SK-N-SH (cell line): ENCODE measurements around the gene CREB3L1. TPM values are rescaled to one million over a fixed set of nuclear protein-coding genes. Genes with fewer than 3 reads are reported as not detected.

ENCODE experiments used
- CTCF ChIA-PET: fragments of 300-600, 350-600 bp; formaldehyde crosslinking; extraction: SDS; loops from one replicate; lab custom pipeline; 2021; lab: Yijun Ruan, JAX
- POLR2A ChIA-PET: fragments of 350-600 bp; sonication (Branson Sonifier 250); formaldehyde crosslinking; extraction: SDS; loops from one replicate; lab custom pipeline; 2020; ENCODE audit warnings: antibody characterized with exemption, inconsistent platforms; lab: Yijun Ruan, JAX
- DNase-seq: peaks from one replicate; pipeline ENCODE4 v3.0.0; 2012
- H2AFZ ChIP-seq: fragments of 200-600 bp; sonication (generic); 2 replicates; pipeline ENCODE4 v1.8.1; 2016; ENCODE audit warnings: antibody characterized with exemption, mild to moderate bottlenecking, low read depth
- H3F3A ChIP-seq: fragments of 200-600 bp; sonication (generic); replicated peaks from 2 replicates; pipeline ENCODE3; 2016; ENCODE audit warnings: antibody characterized with exemption, mild to moderate bottlenecking; ENCODE audit not compliant: insufficient read depth
- H3K27ac ChIP-seq, 2 experiments: fragments of 200-500 bp in 1 of 2; fragments of 200-600 bp in 1 of 2; sonication (Bioruptor generic) in 1 of 2; sonication (generic), shearing (Covaris generic) in 1 of 2; 2 replicates each; pipeline versions ENCODE4 v1.5.1 to v1.6.1; 2014 to 2016; ENCODE audit warnings: low read depth in 2 of 2, inconsistent platforms in 1 of 2, low read length in 1 of 2, mild to moderate bottlenecking in 1 of 2, mixed read lengths in 1 of 2
- H3K27me3 ChIP-seq: fragments of 200-600 bp; sonication (generic), shearing (Covaris generic); 2 replicates; pipeline ENCODE4 v1.6.1; 2016; ENCODE audit warnings: mixed run types; ENCODE audit not compliant: insufficient read depth
- H3K36me3 ChIP-seq, 2 experiments: fragments of 200-500 bp in 1 of 2; fragments of 200-600 bp in 1 of 2; sonication (Bioruptor generic) in 1 of 2; sonication (generic) in 1 of 2; replicated peaks in 1 of 2; 2 replicates each; pipeline versions ENCODE3 to v1.5.1; 2014 to 2016; ENCODE audit warnings: low read length in 1 of 2, mild to moderate bottlenecking in 1 of 2; ENCODE audit not compliant: insufficient read depth in 2 of 2, control insufficient read depth in 1 of 2
- H3K4me1 ChIP-seq, 2 experiments: fragments of 200-500 bp in 1 of 2; fragments of 200-600 bp in 1 of 2; sonication (Bioruptor generic) in 1 of 2; sonication (generic), shearing (Covaris generic) in 1 of 2; 2 replicates each; pipeline versions ENCODE4 v1.5.1 to v1.6.1; 2014 to 2016; ENCODE audit warnings: low read depth in 1 of 2, low read length in 1 of 2, mixed run types in 1 of 2; ENCODE audit not compliant: insufficient read depth in 2 of 2, control insufficient read depth in 1 of 2
- H3K4me2 ChIP-seq: fragments of 200-600 bp; sonication (generic), shearing (Covaris generic); 2 replicates; pipeline ENCODE4 v1.6.1; 2017; ENCODE audit warnings: mixed run types
- H3K4me3 ChIP-seq, 2 experiments: fragments of 200-500 bp in 1 of 2; fragments of 200-600 bp in 1 of 2; sonication (Bioruptor generic) in 1 of 2; sonication (generic), shearing (Covaris generic) in 1 of 2; 2 replicates each; pipeline versions ENCODE4 v1.5.1 to v1.8.1; 2014 to 2016; ENCODE audit warnings: low read depth in 2 of 2, inconsistent platforms in 1 of 2, low read length in 1 of 2, mild to moderate bottlenecking in 1 of 2, mixed read lengths in 1 of 2, moderate library complexity in 1 of 2
- H3K79me2 ChIP-seq: fragments of 200-600 bp; sonication (generic); 2 replicates; pipeline ENCODE4 v1.8.1; 2017; ENCODE audit warnings: mild to moderate bottlenecking; ENCODE audit not compliant: insufficient read depth
- H3K9ac ChIP-seq: fragments of 200-600 bp; sonication (generic); 2 replicates; pipeline ENCODE4 v1.6.1; 2017; ENCODE audit warnings: mixed run types
- H3K9me2 ChIP-seq: fragments of 200-600 bp; sonication (generic); 2 replicates; pipeline ENCODE4 v1.6.1; 2017; ENCODE audit warnings: mixed run types
- H3K9me3 ChIP-seq: fragments of 200-600 bp; sonication (generic); 2 replicates; pipeline ENCODE4 v1.6.1; 2017; ENCODE audit warnings: mixed run types, mild to moderate bottlenecking, moderate library complexity
- H4K20me1 ChIP-seq: fragments of 200-600 bp; sonication (generic); 2 replicates; pipeline ENCODE4 v1.6.1; 2017; ENCODE audit warnings: mild to moderate bottlenecking, mixed run types; ENCODE audit not compliant: insufficient read depth
- CHD2 ChIP-seq: fragments of 150-350 bp; IDR thresholded peaks from 2 replicates; pipeline ENCODE4 v1.6.1; 2018; ENCODE audit warnings: low read length; ENCODE audit not compliant: partially characterized antibody
- CTCF ChIP-seq: fragments of 200-600 bp; sonication (generic); IDR thresholded peaks from 2 replicates; pipeline ENCODE4 v1.6.1; 2017; ENCODE audit warnings: antibody characterized with exemption, mild to moderate bottlenecking, moderate library complexity
- ELF1 ChIP-seq: IDR thresholded peaks from 2 replicates; pipeline ENCODE4 v1.4.0; 2012
- EP300 ChIP-seq, 2 experiments: IDR thresholded peaks; 2 replicates each; pipeline versions ENCODE4 v1.4.0 to v1.6.1; 2012; ENCODE audit warnings: borderline replicate concordance in 1 of 2, low read depth in 1 of 2, low read length in 1 of 2
- EZH2phosphoT487 ChIP-seq: fragments of 200-600 bp; sonication (generic); IDR thresholded peaks from 2 replicates; pipeline ENCODE4 v1.6.1; 2017; ENCODE audit warnings: low read depth, mixed run types, mild to moderate bottlenecking, antibody characterized with exemption, moderate library complexity, borderline replicate concordance
- FOSL2 ChIP-seq: IDR thresholded peaks from 2 replicates; pipeline ENCODE4 v1.4.0; 2012; ENCODE audit warnings: low read depth, mild to moderate bottlenecking, moderate library complexity, borderline replicate concordance
- IRF3 ChIP-seq: fragments of 150-350 bp; IDR thresholded peaks from 2 replicates; pipeline ENCODE4 v1.6.1; 2016; ENCODE audit warnings: mild to moderate bottlenecking, low read depth, low read length
- JUND ChIP-seq: IDR thresholded peaks from 2 replicates; pipeline ENCODE4 v1.4.0; 2012
- MAX ChIP-seq: IDR thresholded peaks from 2 replicates; pipeline ENCODE4 v1.4.0; 2012; ENCODE audit warnings: low read depth
- NRF1 ChIP-seq: IDR thresholded peaks from 2 replicates; pipeline ENCODE4 v1.6.1; 2012; ENCODE audit warnings: low read depth, mild to moderate bottlenecking, low read length
- PBX3 ChIP-seq: IDR thresholded peaks from 2 replicates; pipeline ENCODE4; 2012
- POLR2AphosphoS5 ChIP-seq: IDR thresholded peaks from 2 replicates; pipeline ENCODE4 v1.6.1; 2012; ENCODE audit warnings: low read depth, low read length
- RAD21 ChIP-seq: IDR thresholded peaks from 2 replicates; pipeline ENCODE4 v1.6.1; 2012; ENCODE audit warnings: mild to moderate bottlenecking, low read length
- RFX5 ChIP-seq: IDR thresholded peaks from 2 replicates; pipeline ENCODE4 v1.6.1; 2012; ENCODE audit warnings: mild to moderate bottlenecking, improper control_type of control experiment, low read length
- RXRA ChIP-seq: IDR thresholded peaks from 2 replicates; pipeline ENCODE4 v1.4.0; 2012; ENCODE audit warnings: low read depth, mild to moderate bottlenecking, borderline replicate concordance
- SIN3A ChIP-seq: IDR thresholded peaks from 2 replicates; pipeline ENCODE4 v1.6.1; 2012; ENCODE audit warnings: low read depth, mild to moderate bottlenecking, low read length, moderate library complexity, borderline replicate concordance
- SMC3 ChIP-seq: IDR thresholded peaks from 2 replicates; pipeline ENCODE4 v1.6.1; 2012; ENCODE audit warnings: low read depth, low read length, improper control_type of control experiment
- TCF12 ChIP-seq: IDR thresholded peaks from 2 replicates; pipeline ENCODE4 v1.4.0; 2012
- TEAD4 ChIP-seq: IDR thresholded peaks from 2 replicates; pipeline ENCODE4 v1.4.0; 2012; ENCODE audit warnings: mild to moderate bottlenecking, borderline replicate concordance; ENCODE audit not compliant: insufficient read depth
- USF1 ChIP-seq: IDR thresholded peaks from 2 replicates; pipeline ENCODE4 v1.4.0; 2012; ENCODE audit warnings: low read depth, borderline replicate concordance
- USF2 ChIP-seq: fragments of 150-350 bp; IDR thresholded peaks from 2 replicates; pipeline ENCODE4 v1.6.1; 2017; ENCODE audit warnings: antibody characterized with exemption, low read length, low read depth, borderline replicate concordance
- YY1 ChIP-seq: IDR thresholded peaks from 2 replicates; pipeline ENCODE4 v1.4.0; 2012; ENCODE audit warnings: low read depth, mild to moderate bottlenecking
- ZBTB33 ChIP-seq: IDR thresholded peaks from 2 replicates; pipeline ENCODE4 v1.4.0; 2012; ENCODE audit warnings: low read depth, borderline replicate concordance
- WGBS: methylation state at CpG from one replicate; pipeline ENCODE4 v1.1.6; 2017; ENCODE audit warnings: low lambda C conversion rate; 5-methylcytosine and 5-hydroxymethylcytosine counted together
- polyA plus RNA-seq, 3 experiments: library from polyadenylated mRNA; depleted of rRNA; stranded (reverse); fragments of >200 nt; gene quantifications; 2 replicates each; pipeline ENCODE4 v1.2.3, GENCODE V29; 2012

The CREB3L1 gene
- polyA plus RNA-seq, 1 of the 3 experiments (the other 2 are of a cell fraction): 14.0 TPM

- H3K9me2 ChIP-seq: no peaks in the 10 kb centered on the region
- H3K27ac ChIP-seq: peak overlapping the region; percentile 3 to 100; a peak in 3 of 4 replicates
- H3K4me2 ChIP-seq: peak overlapping the region; percentile 49
- H3K27me3 ChIP-seq: no peaks in the 10 kb centered on the region
- DNase-seq: no peak
- H2AFZ ChIP-seq: peak overlapping the region; percentile 75
- H3K4me3 ChIP-seq: no peak overlapping the region
- H3F3A ChIP-seq: peaks cover 32% of the 10 kb centered on the region
- H3K79me2 ChIP-seq: 0 out of 2 replicates have a peak, but pooled peaks cover 4% of the 10 kb centered on the region
- 64% methylated on average over 19 of the region's 19 CpGs for WGBS
- no peaks in the 10 kb centered on the region for H3K36me3 ChIP-seq
- H4K20me1 ChIP-seq: no peaks in the 10 kb centered on the region
- ChIA-PET POLR2A (no interaction called here), CTCF (interaction anchor here (0.8 to 2.1 kb wide), 4 partner anchors 10 to 67 kb away, joined by 3 to 8 read pairs (median 4); no protein-coding TSS in a partner anchor)
- H3K9ac ChIP-seq: peak overlapping the region; percentile 77
- peaks cover 8 to 51% of the 10 kb centered on the region in 2 experiments for H3K4me1 ChIP-seq
- no peaks in the 10 kb centered on the region for H3K9me3 ChIP-seq
- TF ChIP-seq EP300 (IDR thresholded peaks at IDR 0.05; ENCODE audit: borderline replicate concordance in 1 of 2, low read depth in 1 of 2, low read length in 1 of 2) (peak in 1 of 2 experiments; percentile 70; a peak in 2 of 4 replicates), RXRA (no peak; the same call in 1 of the 2 replicates), CHD2 (no peak), FOSL2 (peak; percentile 94), RFX5 (no peak), YY1 (peak; percentile 59), PBX3 (peak; percentile 73), SIN3A (0 out of 2 replicates have a peak, but pooled peaks have one; percentile 20), POLR2AphosphoS5 (peak; percentile 60), CTCF (no peak), EZH2phosphoT487 (no peak), TCF12 (peak; percentile 67), USF2 (no peak), ZBTB33 (no peak), USF1 (0 out of 2 replicates have a peak, but pooled peaks have one; percentile 27), ELF1 (no peak), RAD21 (no peak), TEAD4 (peak; percentile 95), MAX (peak; percentile 66; the same call in 1 of the 2 replicates), SMC3 (no peak), IRF3 (no peak), JUND (peak; percentile 93), NRF1 (no peak)
Measured at GRCh38 chr11:46248289-46249102, 29.0 kb upstream of the CREB3L1 start.
